IPS-11a (cell line): Measurements from ENCODE around the gene SPATS2L.
"Not testable (repeated sequence)": the region's sequence is repeated elsewhere in the genome, so short reads cannot be mapped to it uniquely, and the experiment has no call there.

Experiments
- H3K4me3 ChIP-seq: one replicate; pipeline ENCODE4 v1.5.1; 2013; ENCODE audit warnings: low read depth, low read length, control low read depth

Gene SPATS2L

DNA sequence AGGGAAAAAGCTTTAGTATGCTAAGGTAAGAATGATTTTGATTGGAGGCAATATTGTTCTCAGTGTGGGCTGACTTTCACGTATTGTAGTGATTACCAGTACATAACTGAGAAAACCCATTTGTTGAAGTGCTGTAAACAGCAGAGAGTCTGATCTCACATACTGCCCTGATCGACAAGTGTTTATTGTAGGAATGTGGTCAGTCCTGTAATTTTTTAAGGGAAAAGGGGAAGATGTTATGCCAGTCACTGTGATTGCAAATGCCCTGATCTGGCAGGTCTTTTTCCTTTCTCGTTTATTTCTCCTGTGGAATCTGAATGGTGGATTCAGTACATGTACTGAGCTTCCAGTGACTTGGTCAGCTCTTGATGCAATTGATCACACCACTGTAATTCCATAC, 11.5 kb downstream of the SPATS2L start:
- H3K4me3 ChIP-seq, result no peak overlapping the region

DNA sequence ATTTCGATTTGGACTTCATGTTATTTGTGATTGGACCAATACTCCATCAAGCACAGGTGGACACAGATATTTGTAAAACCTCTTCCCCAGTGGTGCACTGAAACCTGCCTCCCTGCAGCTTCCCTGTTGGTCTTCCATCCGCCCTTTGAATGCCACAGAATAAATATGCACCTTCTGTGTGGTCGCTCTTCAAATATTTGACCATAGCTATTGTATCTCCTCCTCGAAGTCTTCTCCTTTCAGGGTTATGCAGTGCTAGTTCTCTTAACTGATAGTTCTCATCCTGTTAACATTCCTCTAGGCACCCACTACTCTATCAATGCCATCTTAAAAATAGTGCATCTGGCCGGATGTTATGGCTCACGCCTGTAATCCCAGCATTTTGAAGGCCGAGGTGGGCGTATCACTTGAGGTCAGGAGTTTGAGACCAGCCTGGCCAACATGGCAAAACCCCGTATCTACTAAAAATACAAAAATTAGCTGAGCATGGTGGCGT, 12.5 kb downstream of the SPATS2L start:
- no peak overlapping the region for H3K4me3 ChIP-seq

DNA sequence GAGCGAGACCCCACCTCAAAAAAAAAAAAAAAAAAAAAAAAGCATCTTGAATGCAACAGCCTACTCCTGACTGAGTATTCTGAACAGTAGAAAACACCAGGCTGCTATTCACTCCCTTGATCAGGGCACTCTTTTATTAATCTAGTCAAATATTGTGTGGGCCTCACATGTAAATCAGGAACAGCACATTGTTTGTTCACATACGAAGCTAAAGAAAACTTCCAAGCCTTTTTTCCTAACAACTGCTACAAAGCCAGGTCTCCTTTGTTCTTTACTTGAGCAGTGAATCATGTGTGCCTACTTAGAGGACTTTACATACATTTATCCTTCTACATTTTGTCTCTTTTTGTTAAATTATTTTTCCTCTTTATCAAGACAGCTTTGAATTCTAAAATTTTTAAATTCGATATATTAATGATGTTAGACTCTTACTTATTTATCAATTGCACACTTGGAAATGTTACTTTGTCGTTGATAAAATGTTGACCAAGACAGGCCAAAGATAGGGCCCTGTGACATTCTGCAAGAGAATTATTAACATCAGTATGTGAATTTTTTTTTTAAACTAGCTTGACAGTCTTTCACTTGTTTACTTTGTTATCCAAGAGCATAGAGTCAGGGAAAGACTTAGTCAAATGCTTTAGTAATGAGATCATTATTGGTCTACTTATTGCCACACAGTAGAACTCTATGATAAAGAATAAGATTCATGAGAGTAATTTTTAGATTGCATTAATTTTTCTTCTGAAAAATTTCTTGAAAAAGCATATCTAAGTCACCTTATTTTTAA, 13.2 kb downstream of the SPATS2L start:
- no peak overlapping the region for H3K4me3 ChIP-seq

DNA sequence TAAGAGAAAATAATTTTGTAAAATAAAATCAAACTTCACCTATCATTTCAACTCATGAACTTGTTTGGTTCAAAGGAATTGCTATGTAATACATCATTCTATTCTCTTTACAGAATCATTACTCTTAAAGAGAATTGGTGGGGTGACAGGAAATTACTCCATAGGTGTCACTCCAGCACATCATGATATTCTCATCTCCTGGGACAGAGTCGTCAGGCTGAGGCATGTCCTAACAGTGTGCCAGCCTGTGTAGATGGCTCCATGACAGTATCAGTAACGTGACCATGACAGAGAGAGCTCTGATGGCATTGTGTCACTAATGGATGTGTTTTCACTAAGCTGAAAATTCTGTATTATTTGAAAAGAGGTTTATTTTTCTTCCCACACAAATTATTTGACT, 13.9 kb downstream of the SPATS2L start:
- no peak overlapping the region for H3K4me3 ChIP-seq

DNA sequence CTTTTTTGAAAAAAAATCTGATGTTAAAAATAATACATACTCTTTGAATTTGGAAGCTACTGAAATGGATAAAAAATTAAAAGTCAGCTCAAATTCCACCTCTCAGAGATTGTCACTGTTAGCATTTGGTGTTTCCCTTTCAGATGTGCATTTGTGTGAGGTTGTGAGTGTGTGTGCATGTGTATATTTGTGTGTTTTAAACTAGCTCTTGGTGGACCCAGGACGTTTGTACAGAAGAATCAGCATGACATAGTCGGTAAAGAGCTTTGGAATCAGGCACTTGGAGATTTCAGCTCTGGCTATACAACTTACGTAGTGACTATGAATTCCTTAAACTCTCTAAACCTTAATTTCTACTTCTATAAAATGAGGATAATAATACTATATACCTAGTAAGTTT, 14.5 kb downstream of the SPATS2L start:
- no peak overlapping the region for H3K4me3 ChIP-seq

DNA sequence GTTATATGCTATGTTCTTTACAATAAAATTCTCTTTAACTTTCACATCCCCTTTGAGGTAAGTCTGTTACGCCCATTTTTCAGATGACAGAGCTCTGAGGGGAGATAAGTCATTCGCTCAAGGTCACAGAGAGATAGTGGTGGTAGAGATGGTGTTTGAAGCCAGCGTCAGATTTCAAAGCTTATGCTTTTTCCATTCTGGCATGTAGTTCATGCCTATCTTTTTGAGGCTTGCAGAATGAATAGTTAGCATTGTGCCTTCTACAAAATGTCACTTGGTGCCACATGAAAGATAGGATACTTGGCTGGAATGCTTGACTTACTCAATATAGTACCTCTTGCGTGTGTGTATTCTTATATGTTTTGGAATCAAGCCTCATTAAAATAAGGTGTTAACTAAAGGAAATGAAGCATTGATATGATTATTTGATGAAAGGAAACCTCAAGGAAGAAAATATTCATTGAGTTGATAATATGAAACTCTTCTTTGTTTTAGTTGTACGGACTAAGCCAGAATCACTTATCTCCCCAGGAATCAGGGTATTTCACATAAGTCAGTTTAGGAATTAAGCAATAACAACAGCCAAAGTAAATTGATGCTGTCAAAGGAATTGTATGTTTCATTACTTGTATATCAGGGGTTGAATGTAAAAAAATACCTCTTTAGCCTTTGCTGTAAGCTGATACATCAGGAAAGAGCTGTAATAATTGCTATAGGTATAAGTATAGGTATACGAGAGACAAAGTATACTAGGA, 15.5 kb downstream of the SPATS2L start:
- H3K4me3 ChIP-seq, result no peak overlapping the region

DNA sequence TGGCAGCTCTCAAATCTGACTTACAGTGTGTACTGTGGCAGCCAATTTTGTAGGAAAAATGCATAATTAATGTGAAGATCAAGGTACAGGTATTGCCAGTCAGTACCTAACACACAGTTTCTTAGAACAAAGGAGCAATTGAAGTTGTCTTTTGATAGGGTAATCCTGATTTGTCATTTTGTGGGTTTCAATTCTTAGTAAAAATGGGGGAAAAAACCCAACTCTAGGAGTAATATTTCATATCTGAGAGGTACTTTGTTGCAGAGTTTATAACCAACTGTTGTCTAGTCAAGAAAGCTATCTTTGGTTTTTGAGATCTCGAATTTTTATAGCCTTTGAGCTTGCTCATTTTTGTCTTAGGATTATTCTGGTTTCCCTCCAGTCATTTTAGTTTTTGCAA, 16.1 kb downstream of the SPATS2L start:
- no peak overlapping the region for H3K4me3 ChIP-seq

DNA sequence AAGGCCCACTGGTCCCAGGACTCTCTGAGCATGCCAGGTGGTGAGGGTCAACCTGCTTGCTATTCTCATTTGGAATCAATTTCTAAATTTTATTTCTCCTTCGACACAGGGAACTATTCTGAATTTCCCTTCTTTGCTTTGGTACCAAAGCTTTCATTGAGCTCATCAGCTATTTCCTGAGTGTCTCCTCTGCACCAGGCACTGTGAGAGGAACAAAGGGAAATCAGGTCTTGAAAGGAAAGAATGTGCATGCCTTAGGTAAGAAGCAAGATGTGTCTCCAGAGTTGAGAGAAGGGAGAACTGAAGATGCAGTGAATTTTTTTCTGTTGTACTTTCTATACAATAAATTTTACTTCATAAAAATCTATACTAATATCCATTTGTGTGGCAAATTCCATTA, 17.9 kb downstream of the SPATS2L start:
- H3K4me3 ChIP-seq, result no peak overlapping the region

DNA sequence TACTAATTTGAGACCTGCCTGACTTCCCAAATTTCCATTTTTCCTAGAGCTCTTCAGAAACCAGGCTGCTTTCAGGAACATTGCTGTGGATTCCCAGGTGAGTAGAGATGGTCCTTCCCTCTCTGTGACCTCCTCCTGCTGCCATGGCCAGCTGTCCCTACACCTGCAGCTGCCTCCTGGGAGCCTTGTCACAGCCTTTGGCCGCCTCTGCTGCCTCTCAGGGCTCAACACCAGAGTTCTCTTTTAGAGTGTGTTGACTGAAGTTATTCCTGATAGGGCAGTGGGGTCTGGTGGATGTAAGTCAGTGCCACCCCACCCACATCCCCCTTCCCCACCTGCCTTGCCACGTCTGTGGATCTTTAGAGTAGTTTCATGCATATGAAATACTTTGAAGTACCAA, 22.9 kb downstream of the SPATS2L start:
- H3K4me3 ChIP-seq, result no peak overlapping the region

DNA sequence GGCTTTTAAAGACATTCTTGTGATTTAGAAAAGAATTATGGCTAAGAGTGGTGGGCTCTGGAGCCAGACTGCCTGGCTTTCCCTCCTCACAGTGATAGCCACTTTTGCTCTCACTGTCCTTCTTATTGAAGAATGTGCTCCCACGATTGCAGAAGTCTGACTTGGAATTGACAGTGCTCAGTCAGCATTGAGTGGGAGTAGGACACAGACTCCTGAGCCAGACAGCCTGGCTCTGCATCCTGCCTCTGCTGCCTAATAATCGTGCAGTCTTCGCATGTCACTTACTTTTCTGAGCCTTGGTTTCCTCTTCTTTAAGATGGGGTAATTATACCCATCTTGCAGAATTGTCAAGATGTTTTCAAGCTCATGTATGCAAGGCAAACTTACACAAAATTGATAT, 23.3 kb downstream of the SPATS2L start:
- no peak overlapping the region for H3K4me3 ChIP-seq

DNA sequence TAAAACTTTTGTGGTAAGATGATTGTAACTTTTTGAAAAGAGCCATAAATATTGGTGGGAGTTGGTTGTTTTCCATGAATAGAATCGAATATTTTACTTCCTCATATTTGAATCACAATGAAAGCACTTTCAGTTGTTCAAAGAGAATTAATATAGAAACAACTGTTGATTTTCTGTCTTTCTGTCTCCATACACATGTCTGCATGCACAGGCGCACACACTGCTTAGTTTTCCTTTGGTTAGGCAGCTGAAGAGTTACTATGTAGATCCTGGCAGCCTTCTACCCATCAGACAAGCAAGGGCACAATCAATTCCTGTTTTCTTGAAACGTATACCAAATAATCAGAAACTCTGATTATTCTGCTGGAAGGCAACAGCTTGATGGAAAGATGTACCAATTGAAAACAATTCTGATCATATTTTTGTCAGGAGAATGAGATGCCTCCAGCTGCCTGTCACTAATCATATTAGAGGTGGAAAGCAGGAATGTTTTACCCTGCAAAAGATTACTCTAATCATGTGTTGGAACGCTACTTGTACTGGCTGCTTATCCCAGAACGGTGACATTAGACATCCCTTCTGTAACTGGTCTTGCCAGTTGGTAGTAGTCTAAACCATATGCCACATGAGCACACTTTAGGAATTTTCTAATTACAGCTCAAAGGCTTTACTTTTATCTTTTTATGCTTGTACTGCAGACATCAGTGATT, 24.0 kb downstream of the SPATS2L start:
- no peak overlapping the region for H3K4me3 ChIP-seq

DNA sequence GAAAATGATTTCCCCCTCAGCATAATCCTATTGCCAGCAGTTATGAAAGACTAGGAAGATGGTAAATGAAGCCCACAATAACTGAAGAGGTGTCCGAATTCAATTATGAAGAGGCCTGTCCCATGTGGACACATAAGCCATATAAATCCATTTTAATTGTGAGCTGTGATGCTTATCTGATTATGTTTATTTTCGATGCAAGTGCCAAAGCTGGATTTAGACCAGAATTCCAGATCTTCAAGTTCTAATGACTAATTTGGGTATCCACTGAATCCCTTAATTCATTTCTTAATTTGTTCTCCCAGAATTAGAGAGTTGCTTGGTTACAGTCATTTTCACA, 24.5 kb downstream of the SPATS2L start:
- H3K4me3 ChIP-seq, result no peak overlapping the region

DNA sequence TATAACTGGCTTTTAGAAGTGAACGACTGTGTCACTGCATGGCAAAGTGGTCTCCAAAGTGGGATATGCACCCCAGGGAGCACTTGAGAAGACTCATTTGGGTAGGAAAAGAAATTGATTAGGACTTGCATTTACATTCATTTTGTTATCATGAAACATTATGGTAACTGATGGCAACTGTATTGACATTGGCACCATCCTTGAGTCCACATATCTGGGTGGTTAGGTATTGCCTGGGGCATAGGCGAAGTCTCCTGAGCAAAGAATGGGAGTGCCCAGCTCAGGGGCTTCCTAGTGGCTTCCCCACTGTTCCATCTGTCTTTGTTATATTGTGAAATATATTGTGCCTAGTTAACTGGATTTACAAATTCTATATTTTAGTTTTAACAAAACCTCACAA, 29.2 kb downstream of the SPATS2L start:
- H3K4me3 ChIP-seq, result no peak overlapping the region

DNA sequence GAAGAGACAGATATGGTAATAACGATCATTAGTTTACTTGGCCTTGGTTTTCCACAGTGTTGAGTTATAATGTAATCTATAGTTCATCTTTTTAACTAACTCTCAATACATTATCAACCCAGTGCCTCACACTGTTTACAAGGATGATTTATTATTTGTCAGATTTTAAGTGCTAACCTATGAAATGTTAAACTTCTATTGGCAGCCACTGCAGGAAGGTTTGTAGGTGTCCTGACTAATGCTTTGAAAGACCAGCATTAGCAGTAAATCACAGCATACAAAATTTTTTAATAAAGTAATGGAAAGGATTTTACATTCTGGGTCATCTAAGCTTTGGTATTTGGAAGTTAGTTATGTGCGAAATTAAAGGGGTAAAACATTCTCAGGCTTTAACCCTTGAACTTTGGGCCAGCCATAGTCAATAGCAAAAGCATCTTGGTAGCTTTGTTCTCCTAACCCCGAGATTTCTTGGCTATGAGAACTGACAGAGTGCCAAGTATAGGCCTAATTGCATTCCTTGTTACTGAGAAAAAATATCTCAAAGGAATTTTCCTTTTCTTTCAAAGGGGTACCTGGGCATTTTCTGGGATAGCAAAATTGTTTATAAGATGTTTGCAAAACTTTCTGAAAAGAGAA, 30.6 kb downstream of the SPATS2L start:
- no peak overlapping the region for H3K4me3 ChIP-seq

DNA sequence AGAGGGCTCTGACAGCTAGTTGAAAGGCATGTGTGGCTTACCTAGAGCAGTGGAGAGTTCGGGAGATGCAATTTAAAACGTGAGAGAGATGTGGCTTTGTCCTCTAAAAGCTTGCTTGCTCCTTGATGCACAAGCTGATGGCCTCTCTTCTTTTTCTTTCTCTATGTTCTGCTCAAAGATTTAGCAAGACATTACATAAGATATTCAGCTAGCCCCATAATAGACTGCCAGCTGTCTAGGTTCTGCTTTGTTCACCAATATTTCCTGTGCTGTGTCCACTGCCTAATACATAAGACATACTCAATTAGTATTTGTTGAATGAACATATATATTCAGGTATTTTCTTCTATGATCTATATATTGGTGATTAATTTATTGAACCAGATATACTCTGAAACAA, 31.1 kb downstream of the SPATS2L start:
- H3K4me3 ChIP-seq, result no peak overlapping the region

DNA sequence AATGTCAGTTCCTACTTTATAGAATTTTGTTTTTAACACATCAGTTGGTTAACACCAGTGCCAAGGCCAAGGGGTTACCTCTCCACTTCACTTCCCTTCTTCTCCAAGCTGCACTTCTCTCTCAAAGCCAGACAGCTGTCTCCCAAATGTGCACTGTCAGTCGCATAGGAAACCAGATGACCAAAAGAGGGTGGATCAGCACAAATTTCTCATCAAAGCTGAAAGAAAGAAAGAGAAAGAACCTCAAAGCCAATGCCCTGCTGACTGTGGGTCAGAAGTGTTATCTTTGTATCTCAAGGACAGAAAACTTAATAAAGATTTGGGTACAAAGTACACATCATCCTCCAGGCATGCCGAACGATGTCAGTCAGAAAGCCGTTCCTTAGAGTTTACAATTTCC, 32.2 kb downstream of the SPATS2L start:
- H3K4me3 ChIP-seq, result no peak overlapping the region

DNA sequence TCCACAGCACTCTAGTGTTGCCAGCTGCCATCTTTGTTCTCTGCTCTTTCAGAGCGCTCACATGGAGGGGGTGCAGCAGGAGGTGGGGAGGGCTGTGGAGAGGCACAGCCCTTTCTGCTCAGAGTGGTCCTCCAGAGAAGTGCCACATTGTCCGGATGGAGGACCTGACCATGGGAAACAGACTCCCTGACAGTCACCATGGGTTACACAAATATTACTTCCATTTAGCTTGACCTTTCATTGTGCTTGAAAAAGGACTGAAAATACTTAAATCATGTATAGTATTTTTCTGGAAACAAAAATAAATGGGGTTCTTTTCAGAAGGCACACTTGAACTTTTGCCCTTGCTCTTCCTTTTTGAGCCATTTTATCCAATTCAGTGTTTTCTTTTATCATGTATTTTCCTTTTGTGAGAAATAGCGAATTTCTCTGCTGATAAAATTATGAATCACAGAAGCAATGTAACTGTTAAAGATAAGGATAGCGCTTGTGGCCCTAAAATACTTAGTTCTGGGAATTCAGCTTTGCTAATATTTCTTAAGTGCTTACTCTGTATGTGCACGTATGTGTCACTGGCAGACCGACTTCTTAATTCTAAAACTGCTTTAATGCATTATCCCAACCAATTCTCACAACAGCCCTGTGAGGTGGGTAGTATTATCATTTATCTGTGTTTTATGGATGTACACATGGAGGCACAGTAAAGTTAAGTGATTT, 34.2 kb downstream of the SPATS2L start:
- no peak overlapping the region for H3K4me3 ChIP-seq

DNA sequence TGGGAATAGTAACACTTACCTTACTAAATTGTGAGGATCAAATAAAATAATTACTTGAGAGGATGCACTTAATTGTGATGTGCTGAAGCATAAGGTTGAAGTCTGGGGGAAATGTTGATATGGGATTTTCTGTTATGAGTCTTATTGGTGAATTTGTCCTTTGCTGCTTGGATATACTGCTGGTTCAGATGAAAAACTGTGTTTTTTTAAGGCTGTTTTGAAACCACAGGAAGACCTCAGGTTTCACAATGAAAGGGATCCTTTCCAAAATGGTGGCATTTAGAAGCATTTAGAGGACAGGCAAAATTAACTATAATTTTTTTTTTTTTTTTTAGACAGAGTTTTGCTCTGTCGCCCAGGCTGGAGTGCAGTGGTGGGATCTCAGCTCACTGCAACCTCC, 34.9 kb downstream of the SPATS2L start:
- H3K4me3 ChIP-seq, result no peak overlapping the region

DNA sequence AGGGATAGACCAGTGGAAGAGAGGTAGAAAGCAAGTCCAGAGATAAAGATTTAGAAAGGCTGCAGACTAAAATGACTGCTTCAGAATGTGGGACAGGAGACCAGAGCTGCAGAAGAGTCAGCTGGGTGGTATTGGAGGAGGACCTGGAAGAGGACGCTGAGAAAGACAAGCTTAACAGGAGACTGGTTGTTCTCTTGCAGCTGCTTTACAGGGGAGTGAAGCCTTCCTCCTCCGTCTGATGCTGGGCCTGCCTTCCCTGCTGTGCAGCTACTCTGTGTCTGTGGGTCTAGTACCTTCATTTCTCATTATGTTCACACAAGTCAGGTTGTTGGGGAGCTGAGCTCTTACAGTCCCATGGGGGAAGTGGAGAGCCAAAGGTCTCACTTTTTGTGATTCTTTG, 35.7 kb downstream of the SPATS2L start:
- no peak overlapping the region for H3K4me3 ChIP-seq

DNA sequence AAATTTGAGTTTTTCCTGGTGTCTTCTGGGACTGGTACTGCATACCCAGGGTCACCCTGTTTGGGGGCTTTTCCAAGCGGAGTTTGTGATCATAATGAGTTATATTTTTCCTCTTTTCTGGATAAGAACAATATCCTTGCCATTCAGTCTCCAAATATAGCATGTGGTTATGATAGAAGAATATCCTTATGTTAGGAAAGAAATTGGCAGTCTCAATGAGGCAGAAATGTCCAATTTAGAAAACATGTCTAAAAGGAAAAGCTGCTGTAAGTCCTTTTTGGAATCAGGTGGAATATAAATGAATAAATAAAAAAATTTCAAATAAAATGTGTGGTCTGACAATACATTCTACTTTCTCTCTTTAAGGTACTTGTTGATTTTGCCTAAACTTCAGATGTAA, 36.2 kb downstream of the SPATS2L start:
- no peak overlapping the region for H3K4me3 ChIP-seq

DNA sequence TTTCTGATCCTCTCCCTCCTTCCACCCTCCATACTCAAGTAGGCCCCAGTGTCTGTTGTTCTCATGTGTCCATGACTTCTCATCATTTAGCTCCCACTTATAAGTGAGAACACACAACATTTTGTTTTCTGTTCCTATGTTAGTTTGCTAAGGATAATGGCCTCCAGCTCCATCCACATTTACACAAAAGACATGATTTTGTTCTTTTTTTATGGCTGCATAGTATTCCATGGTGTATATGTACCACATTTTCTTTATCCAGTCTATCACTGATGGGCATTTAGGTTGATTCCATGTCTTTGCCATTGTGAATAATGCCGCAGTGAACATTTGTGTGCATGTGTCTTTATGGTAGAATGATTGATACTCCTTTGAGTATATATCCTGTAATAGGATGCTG, 37.7 kb downstream of the SPATS2L start:
- H3K4me3 ChIP-seq, result not testable (repeated sequence)
